Esophagus squamous epithelium (tissue), 5 donors: Measurements from ENCODE around the gene DLK1. TPM values are rescaled to one million over a fixed set of nuclear protein-coding genes. Genes with fewer than 3 reads are reported as not detected.

Experiments used
- DNase-seq: peaks from one replicate; lab custom pipeline; 2025; lab: John Stamatoyannopoulos, UW
- H3K27ac ChIP-seq, 4 donors: fragments of 200-600 bp; sonication (generic); one replicate each; pipeline ENCODE4 v1.5.1; 2016 to 2019; ENCODE audit warnings: mild to moderate bottlenecking in 1 of 4
- H3K27me3 ChIP-seq, 4 donors: fragments of 200-600 bp; sonication (generic); 1 replicate in 3 of 4; 2 replicates in 1 of 4; pipeline versions ENCODE4 v1.5.1 to v1.6.0; 2017 to 2021; ENCODE audit warnings: antibody characterized with exemption in 1 of 4
- H3K36me3 ChIP-seq, 3 donors: fragments of 200-600 bp; sonication (generic); one replicate each; pipeline ENCODE4 v1.5.1; 2016 to 2019
- H3K4me1 ChIP-seq, 3 donors: fragments of 200-600 bp; sonication (generic); one replicate each; pipeline ENCODE4 v1.5.1; 2017 to 2019
- H3K4me3 ChIP-seq, 4 donors: fragments of 200-600 bp; sonication (generic); 1 replicate in 3 of 4; 2 replicates in 1 of 4; pipeline ENCODE4 v1.5.1; 2016 to 2019; ENCODE audit warnings: mild to moderate bottlenecking in 2 of 4, moderate library complexity in 1 of 4
- H3K9me3 ChIP-seq, 3 donors: fragments of 200-600 bp; sonication (generic); one replicate each; pipeline ENCODE4 v1.5.1; 2016 to 2019
- POLR2A ChIP-seq, 4 donors: fragments of 450-650 bp; IDR thresholded peaks; one replicate each; pipeline ENCODE4 v1.6.1; 2017; ENCODE audit warnings: antibody characterized with exemption in 4 of 4, mild to moderate bottlenecking in 4 of 4, moderate library complexity in 3 of 4
- WGBS, 2 donors: methylation state at CpG; one replicate each; pipeline ENCODE4 v1.1.5; 2018; 5-methylcytosine and 5-hydroxymethylcytosine counted together
- intact Hi-C: fragments of 100-400 bp; cut with DNase I; formaldehyde crosslinking; loops from one replicate; pipeline ENCODE4 v1.15.0; 2022
- total RNA-seq, 4 donors: library from RNA; depleted of rRNA; stranded (reverse); fragments of >200 nt; gene quantifications; one replicate each; pipeline ENCODE4 v1.1.0, GENCODE V29; 2016
- TF ChIP-seq, protein P1 (sequence below), 6 experiments: fragments of 450-650 bp in 4 of 6; fragments of 200-600 bp in 2 of 6; sonication (generic) in 2 of 6; IDR thresholded peaks; one replicate each; pipeline ENCODE4 v1.5.1; 2016 to 2019; ENCODE audit warnings: antibody characterized with exemption in 6 of 6, mild to moderate bottlenecking in 4 of 6, moderate library complexity in 4 of 6
- donor health status: DM: yes; HTN: yes; CAD: no.

Gene DLK1
- total RNA-seq, 4 donors from 2014 or later: not detected

DNA sequence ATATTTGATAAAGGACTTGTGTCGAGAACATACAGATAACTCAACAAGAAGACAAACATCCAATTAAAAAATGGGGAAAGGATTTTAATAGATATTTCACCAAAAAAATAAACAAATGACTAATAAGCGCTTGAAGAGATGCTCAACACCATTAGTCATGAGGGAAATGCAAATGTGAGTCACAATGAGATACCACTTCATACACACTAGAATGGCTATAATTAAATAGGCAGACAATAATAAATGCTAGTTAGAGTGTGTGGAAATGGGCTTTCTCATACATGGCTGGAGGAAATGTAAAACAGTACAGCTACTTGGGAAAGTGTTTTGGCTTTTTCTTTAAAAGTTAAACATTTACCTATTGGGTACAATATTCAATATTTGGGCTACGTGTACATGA is 34.8 kb downstream of the DLK1 start:
- TF ChIP-seq, protein P1, sequence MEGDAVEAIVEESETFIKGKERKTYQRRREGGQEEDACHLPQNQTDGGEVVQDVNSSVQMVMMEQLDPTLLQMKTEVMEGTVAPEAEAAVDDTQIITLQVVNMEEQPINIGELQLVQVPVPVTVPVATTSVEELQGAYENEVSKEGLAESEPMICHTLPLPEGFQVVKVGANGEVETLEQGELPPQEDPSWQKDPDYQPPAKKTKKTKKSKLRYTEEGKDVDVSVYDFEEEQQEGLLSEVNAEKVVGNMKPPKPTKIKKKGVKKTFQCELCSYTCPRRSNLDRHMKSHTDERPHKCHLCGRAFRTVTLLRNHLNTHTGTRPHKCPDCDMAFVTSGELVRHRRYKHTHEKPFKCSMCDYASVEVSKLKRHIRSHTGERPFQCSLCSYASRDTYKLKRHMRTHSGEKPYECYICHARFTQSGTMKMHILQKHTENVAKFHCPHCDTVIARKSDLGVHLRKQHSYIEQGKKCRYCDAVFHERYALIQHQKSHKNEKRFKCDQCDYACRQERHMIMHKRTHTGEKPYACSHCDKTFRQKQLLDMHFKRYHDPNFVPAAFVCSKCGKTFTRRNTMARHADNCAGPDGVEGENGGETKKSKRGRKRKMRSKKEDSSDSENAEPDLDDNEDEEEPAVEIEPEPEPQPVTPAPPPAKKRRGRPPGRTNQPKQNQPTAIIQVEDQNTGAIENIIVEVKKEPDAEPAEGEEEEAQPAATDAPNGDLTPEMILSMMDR (IDR thresholded peaks at IDR 0.05): no peak
- TF ChIP-seq POLR2A (IDR thresholded peaks at IDR 0.05): no peak
- Histone ChIP-seq H3K4me1 (no peaks in the 10 kb centered on the region), H3K27me3 (peaks cover 0 to 34% (median 0%) of the 10 kb centered on the region in 4 donors), H3K36me3 (no peaks in the 10 kb centered on the region), H3K9me3 (no peaks in the 10 kb centered on the region), H3K27ac (no peak overlapping the region), H3K4me3 (no peak overlapping the region)
- 51 to 78% methylated on average over 3 of the region's 3 CpGs for WGBS, 2 donors
- intact Hi-C loops: no loop called here
- no peak for DNase-seq

DNA sequence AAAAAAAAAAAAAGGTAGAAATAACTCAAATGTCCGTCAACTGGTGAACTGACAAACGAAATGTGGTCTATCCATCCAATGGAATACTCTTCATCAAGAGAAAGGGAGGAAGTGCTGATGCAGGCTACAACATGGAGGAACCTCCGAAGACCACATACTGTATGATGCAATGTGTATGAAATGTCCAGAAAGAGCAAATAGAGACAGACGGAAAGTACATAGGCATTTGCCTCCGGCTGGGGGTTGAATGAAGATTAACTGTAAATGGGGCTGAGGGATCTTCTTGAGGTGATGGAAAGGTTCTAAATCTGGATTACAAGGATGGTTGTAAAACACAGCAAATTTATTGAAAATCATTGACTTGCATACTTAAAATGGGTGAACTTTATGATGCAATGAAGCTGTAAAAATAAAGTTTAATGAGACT is 35.4 kb downstream of the DLK1 start:
- 71 to 79% methylated on average over 5 of the region's 5 CpGs for WGBS, 2 donors
- Histone ChIP-seq H3K4me3 (no peak overlapping the region), H3K36me3 (no peaks in the 10 kb centered on the region), H3K27me3 (peaks cover 0 to 40% (median 0%) of the 10 kb centered on the region in 4 donors), H3K9me3 (no peaks in the 10 kb centered on the region), H3K27ac (no peak overlapping the region), H3K4me1 (no peaks in the 10 kb centered on the region)
- TF ChIP-seq POLR2A (IDR thresholded peaks at IDR 0.05): no peak
- TF ChIP-seq, protein P1 (IDR thresholded peaks at IDR 0.05): no peak
- no peak for DNase-seq
- intact Hi-C loops: no loop called here

DNA sequence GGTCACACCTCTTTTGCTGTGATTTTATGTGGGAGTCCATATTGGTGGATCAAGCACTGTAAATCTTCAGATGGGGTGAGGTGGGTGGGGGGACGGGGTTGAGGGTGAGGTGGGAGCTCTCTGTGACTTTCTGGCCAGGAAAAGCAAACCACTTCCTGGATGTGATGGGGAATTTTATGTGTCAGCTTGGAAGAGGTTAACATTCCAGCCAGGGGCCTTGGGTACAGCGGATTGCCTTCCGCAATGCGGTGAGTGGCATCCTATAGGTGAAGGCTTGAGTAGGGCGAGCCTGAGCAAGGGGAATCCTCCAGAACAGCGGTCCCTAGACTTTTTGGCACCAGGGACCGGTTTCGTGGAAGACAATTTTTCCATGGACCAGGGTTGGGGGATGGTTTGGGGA is 36.2 kb downstream of the DLK1 start:
- TF ChIP-seq POLR2A (IDR thresholded peaks at IDR 0.05): no peak
- TF ChIP-seq, protein P1 (IDR thresholded peaks at IDR 0.05): no peak
- no peak for DNase-seq
- intact Hi-C loops: no loop called here
- Histone ChIP-seq H3K4me3 (no peak overlapping the region), H3K27me3 (peaks cover 0 to 48% (median 0%) of the 10 kb centered on the region in 4 donors), H3K4me1 (no peaks in the 10 kb centered on the region), H3K36me3 (no peaks in the 10 kb centered on the region), H3K27ac (no peak overlapping the region), H3K9me3 (no peaks in the 10 kb centered on the region)
- 89 to 95% methylated on average over 7 of the region's 8 CpGs for WGBS, 2 donors

DNA sequence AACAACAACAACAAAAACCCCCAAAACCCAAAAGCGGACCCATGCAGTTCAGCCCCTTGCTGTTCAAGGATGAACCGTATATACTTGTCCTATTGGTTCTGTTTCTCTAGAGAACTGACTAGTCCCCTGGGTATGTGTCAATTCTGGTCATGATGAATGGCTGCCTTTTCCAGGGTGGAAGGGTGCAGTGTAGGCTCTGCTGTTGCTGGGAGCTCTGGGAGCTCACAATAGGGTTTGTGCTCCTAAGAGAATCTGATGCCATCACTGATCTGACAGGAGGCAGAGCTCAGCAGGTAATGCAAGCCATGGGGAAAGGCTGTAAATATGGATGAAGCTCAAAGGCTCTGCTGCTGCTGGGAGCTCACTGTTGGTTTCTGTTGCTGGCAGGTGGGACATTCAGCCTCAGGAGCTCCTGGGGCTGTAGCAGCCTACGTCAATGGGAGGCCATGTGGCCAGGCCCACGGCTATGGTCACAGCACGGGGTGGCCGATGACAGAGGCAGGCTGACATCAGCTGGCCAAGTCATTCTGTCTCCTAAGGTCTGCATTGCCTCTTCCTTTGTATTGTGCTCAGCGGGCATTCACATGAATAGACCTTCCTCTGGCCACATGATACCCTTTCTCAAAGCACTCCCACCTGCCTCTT is 37.9 kb downstream of the DLK1 start:
- H3K36me3 ChIP-seq: no peaks in the 10 kb centered on the region
- intact Hi-C loops: no loop called here
- TF ChIP-seq, protein P1 (IDR thresholded peaks at IDR 0.05): no peak
- no peak for TF ChIP-seq POLR2A (IDR thresholded peaks at IDR 0.05)
- no peak for DNase-seq
- H3K4me1 ChIP-seq: no peaks in the 10 kb centered on the region
- WGBS, 2 donors: 74 to 100% methylated on average over 1 to 7 of the region's 7 CpGs
- no peak overlapping the region for H3K27ac ChIP-seq
- no peak overlapping the region for H3K4me3 ChIP-seq
- no peaks in the 10 kb centered on the region for H3K9me3 ChIP-seq
- H3K27me3 ChIP-seq: peaks cover 0 to 64% (median 0%) of the 10 kb centered on the region in 4 donors

DNA sequence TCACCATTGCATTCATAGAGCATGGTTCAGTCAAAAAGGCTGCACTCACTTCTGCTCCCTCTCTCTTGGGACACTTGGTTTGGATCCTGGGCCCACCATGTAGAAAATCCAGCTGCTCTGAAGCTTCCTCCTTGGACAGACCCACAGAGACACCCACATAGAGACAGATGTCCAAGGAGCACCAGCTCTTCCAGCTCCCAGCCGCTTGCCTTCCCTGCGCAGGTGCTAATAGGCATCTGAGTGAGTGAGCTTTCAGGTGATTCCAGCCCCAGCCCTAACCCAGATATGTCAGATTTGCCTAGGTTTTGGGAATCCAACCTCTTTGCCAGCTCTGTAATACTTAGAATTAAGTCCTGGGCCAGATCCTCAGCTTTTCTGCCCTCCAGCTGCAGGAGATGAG is 38.6 kb downstream of the DLK1 start:
- TF ChIP-seq, protein P1 (IDR thresholded peaks at IDR 0.05): no peak
- no peak for TF ChIP-seq POLR2A (IDR thresholded peaks at IDR 0.05)
- DNase-seq: no peak
- Histone ChIP-seq H3K4me3 (no peak overlapping the region), H3K27me3 (peaks cover 0 to 71% (median 0%) of the 10 kb centered on the region in 4 donors), H3K36me3 (no peaks in the 10 kb centered on the region), H3K4me1 (no peaks in the 10 kb centered on the region), H3K9me3 (no peaks in the 10 kb centered on the region), H3K27ac (no peak overlapping the region)
- 100% methylated on average over 1 to 2 of the region's 2 CpGs for whole genome bisulfite sequencing, 2 donors
- intact Hi-C loops: no loop called here
